ENCODE results near the gene C11orf71.
A peak's percentile ranks its signal among the peaks of the same experiment; 100 is the strongest.

Gene C11orf71

GRCh38 chr11:114399490-114400215 is 658 bp downstream of the C11orf71 start:
- DNase-seq (ENCODE audit: low spot score), result no peak

GRCh38 chr11:114398303-114398920 is 1.9 kb downstream of the C11orf71 start:
- DNase-seq (ENCODE audit: low spot score), result no peak

GRCh38 chr11:114397349-114397982 is 2.8 kb downstream of the C11orf71 start:
- peak; percentile 52 for DNase-seq (ENCODE audit: low spot score)

DNA sequence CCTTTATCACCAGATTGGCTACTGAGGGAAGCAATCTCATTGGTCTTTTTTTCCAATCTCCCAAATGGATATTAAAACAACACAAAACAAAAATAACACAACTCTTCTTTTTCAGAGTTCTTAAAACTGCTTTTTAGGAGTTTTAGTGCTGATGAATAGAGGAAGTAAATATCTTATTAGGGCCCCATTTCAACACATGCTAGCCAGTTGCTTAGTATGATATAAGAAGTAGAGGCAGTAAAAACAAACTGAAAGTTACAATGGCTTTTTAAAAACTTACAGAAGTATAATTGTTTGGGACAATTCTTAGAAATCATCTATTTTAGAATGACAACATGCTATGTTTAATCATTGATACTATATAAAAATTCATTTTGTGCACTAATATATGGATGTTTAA is 3.4 kb downstream of the C11orf71 start:
- DNase-seq (ENCODE audit: low spot score), result no peak

- DNase-seq (ENCODE audit: low spot score), result no peak
Observed at GRCh38 chr11:114395736-114396135, 4.6 kb downstream of the C11orf71 start.

DNA sequence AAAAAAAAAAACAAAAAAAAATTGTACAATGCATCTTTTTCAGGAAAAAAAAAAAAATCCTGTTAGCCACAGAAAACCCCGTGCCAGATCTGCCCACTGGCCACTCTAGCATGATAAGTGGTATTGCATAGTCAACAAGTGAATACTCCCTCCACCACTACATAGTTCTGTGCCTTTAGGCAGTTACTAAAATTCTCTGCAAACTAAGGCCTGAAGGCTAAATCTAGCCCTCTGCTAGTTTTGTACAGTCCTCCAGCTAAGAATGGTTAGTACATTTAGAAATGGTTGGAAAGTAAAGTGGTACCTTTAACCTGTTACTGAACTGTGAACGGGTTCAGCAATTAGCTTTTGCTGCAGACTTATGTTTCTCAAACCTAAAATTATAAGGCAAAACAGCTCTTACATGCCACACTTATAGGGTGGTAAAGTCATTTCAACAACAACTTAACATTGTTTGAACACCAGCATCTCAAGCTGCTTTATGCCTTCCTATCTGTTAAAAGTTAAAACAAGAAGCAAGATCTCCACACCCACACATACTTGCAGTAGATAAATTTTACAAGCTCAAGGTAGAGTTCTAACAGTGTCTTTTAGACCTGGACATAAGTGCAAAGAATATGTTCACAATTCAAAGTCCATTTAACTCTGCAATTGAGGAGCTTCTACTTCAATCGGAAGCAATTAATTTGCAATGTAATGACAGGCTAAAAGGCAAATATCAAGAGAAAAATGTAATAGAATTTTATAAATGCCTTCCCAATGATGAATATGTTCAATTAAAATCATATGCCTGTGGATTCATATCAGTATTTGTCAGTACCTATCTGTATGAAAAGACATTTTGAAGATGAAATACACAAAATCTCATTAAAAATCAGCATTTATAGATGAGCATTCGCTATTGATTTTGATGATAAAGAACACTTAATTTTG is 7.3 kb downstream of the C11orf71 start:
- DNase-seq (ENCODE audit: low spot score), result no peak

- no peak for DNase-seq (ENCODE audit: low spot score)
Observed at GRCh38 chr11:114386545-114386944, 13.8 kb downstream of the C11orf71 start.

GRCh38 chr11:114386131-114386530 is 14.2 kb downstream of the C11orf71 start:
- DNase-seq (ENCODE audit: low spot score), result no peak

- DNase-seq (ENCODE audit: low spot score), result no peak
Observed at GRCh38 chr11:114384487-114384886, 15.8 kb downstream of the C11orf71 start.

- DNase-seq (ENCODE audit: low spot score), result no peak
Observed at GRCh38 chr11:114382509-114382908, 17.8 kb downstream of the C11orf71 start.

GRCh38 chr11:114379394-114380069 is 20.8 kb downstream of the C11orf71 start:
- no peak for DNase-seq (ENCODE audit: low spot score)

- DNase-seq (ENCODE audit: low spot score), result peak; percentile 31
Observed at GRCh38 chr11:114377612-114378267, 22.6 kb downstream of the C11orf71 start.

- DNase-seq (ENCODE audit: low spot score), result no peak
Observed at GRCh38 chr11:114375052-114375451, 25.3 kb downstream of the C11orf71 start.

DNA sequence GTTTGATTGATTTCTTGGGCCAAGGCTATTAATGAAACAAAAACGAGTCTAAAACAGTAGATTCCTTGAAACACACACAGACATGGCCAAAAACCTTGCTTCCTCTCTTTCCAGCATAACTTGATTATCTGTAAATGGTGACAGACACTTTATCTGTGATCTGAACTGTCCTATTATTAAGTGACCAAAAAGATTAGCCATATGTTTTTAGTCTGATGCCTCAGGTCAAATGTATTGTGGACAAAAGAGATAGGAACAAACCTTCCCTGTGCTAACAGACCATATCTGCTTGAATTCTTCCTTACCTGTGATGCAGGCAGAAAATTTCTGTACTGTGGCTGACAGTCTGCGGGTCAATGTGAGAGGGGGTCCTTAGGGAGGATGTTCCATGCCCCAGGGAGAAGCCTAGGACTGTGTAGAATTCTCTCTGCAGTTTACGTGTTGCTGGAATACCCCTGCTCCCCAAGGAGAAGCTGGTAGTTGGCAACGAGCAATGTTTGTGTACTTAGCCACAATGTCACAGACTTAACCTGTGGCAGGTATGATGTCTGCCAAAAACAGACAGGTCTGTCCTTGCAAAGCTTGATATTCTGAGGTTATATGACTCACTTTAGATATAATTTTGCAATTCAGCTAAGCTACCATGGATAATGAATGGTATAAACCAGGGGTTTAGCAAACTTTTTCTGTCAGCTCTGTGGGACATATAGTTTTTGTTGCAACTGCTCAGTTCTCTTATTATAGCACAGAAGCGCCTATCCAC is 31.2 kb downstream of the C11orf71 start:
- no peak for DNase-seq (ENCODE audit: low spot score)

- DNase-seq (ENCODE audit: low spot score), result no peak
Observed at GRCh38 chr11:114367244-114367957, 32.9 kb downstream of the C11orf71 start.

- no peak for DNase-seq (ENCODE audit: low spot score)
Observed at GRCh38 chr11:114366331-114367243, 33.7 kb downstream of the C11orf71 start.

GRCh38 chr11:114362958-114363357 is 37.4 kb downstream of the C11orf71 start:
- no peak for DNase-seq (ENCODE audit: low spot score)

DNA sequence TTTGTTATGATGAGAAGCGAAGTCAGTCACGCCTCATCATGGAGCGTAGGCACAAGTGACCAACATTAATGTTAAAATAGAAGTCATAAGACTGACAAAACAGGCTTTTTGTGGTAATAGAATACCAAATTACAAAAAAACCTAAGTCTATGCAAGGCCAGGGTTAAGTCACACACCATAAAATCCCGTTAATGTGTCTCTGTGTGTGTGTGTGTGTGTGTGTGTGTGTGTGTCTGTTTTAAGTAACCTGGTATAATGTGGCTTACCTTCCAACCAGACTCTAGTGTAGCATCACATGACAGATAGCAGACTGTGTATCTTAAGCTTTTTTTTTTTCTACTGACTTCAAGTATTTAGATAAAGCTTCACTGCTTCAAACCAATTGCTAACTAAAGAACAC is 38.0 kb downstream of the C11orf71 start:
- no peak for DNase-seq (ENCODE audit: low spot score)

- DNase-seq (ENCODE audit: low spot score), result no peak
Observed at GRCh38 chr11:114359342-114359741, 41.0 kb downstream of the C11orf71 start.

Measured in Ammon's horn (tissue), 1 donor.